Motor neuron (in vitro differentiated cells): ENCODE data around the gene RBM15. TPM values are rescaled to one million over a fixed set of nuclear protein-coding genes. Genes with fewer than 3 reads are reported as not detected.

Source experiments
- total RNA-seq, 8 experiments: library from RNA; unstranded; fragments of 300-600 nt; gene quantifications; 2 replicates each; pipeline versions ENCODE4 v1.2.3 to v1.2.4, GENCODE V29; 2022

RBM15 gene
- total RNA-seq, 8 experiments from 2014 or later, result 17.9 to 49.7 (median 36.7) TPM

Other genes starting within 250 kb of the RBM15 start
- gene UBL4B, start 226.9 kb upstream of the RBM15 start, total RNA-seq, result under 1 TPM in 3 of 8 experiments, not detected in 5; 0.05 to 0.71 (median 0.25) TPM
- 10 to 100 TPM in 1 of 8 experiments, 1 to 10 TPM in 2, under 1 TPM in 5; 0.31 to 10.3 (median 0.82) TPM for gene SLC6A17, start 188.9 kb upstream of the RBM15 start, total RNA-seq
- gene KCNC4, start 129.1 kb upstream of the RBM15 start, total RNA-seq, result 1 to 10 TPM in 7 of 8 experiments, under 1 TPM in 1; 0.56 to 8.1 (median 4.5) TPM
- 10 to 100 TPM in 3 of 8 experiments, 1 to 10 TPM in 5; 1.4 to 97.1 (median 3.3) TPM for gene SLC16A4, start 51.6 kb downstream of the RBM15 start, total RNA-seq
- 100 to 1,000 TPM; 129 to 365 (median 211) TPM for gene LAMTOR5, start 68.3 kb downstream of the RBM15 start, total RNA-seq
- gene PROK1, start 111.8 kb downstream of the RBM15 start, total RNA-seq, result under 1 TPM in 4 of 8 experiments, not detected in 4; 0.13 to 0.57 (median 0.25) TPM
- gene KCNA10, start 179.8 kb downstream of the RBM15 start, total RNA-seq, result under 1 TPM in 4 of 8 experiments, not detected in 4; 0.08 to 0.43 (median 0.21) TPM